ENCODE measurements around the gene CDKAL1.

DNA sequence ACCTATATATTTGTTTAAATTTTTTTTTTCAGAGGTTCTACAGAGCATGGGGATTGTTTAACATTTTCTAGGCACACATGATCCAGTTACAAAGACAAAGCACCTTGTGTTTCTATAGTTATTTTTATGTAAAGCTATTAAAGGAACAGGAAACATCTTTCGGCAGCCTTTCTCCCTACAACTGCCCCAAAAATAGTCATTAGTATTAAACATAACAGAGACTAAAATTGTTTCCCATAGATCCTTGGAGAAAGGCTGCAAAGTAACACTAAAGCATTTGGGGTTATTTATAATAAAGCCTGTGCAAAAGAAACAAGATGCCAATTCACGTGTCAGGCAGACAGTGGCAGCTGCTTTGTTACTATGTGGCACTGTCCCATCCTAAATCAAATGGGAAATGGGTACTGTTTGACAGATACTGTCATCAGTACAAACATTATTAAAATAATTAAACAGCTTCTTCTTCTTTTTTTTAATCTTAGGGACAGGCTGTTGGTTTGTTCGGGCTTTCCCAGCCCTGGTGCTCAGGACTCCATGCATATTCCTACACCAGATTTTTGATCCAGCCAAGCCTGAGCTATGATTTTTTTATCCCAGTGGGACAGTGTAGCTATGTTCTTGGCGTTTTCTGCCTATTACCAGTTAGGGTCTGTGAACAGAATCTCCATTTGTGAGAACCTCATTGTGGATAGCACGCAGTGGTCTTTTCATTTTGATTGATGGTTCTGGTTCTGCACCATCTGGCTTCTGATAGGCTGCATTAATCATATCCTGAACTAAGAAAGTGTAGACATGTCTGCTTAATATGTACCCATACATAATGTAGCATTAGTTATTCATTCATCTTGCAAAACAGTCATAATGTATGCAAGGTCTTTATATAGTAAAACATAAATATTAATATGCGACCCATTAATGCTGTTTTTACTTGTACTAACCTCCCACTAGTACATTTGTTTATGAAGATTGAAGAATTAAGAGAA, 598.9 kb downstream of the CDKAL1 start:
- TF ChIP-seq, protein P1, sequence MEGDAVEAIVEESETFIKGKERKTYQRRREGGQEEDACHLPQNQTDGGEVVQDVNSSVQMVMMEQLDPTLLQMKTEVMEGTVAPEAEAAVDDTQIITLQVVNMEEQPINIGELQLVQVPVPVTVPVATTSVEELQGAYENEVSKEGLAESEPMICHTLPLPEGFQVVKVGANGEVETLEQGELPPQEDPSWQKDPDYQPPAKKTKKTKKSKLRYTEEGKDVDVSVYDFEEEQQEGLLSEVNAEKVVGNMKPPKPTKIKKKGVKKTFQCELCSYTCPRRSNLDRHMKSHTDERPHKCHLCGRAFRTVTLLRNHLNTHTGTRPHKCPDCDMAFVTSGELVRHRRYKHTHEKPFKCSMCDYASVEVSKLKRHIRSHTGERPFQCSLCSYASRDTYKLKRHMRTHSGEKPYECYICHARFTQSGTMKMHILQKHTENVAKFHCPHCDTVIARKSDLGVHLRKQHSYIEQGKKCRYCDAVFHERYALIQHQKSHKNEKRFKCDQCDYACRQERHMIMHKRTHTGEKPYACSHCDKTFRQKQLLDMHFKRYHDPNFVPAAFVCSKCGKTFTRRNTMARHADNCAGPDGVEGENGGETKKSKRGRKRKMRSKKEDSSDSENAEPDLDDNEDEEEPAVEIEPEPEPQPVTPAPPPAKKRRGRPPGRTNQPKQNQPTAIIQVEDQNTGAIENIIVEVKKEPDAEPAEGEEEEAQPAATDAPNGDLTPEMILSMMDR (IDR thresholded peaks at IDR 0.05) = no peak
- no peak for TF ChIP-seq POLR2A (IDR thresholded peaks at IDR 0.05)
